Daoy (cell line): ENCODE measurements around the gene PIH1D1. TPM values are rescaled to one million over a fixed set of nuclear protein-coding genes. Genes with fewer than 3 reads are reported as not detected.

Experiments
- DNase-seq: peaks from one replicate; pipeline ENCODE4 v3.0.0-alpha.2; 2015; ENCODE audit warnings: low read depth
- total RNA-seq: library from RNA; depleted of rRNA; stranded (reverse); fragments of >200 nt; shearing (Covaris generic); gene quantifications from 2 replicates; pipeline ENCODE4 v1.2.3, GENCODE V29; 2014; rRNA removed

Gene PIH1D1
- 146 and 200 TPM in 2 replicates for total RNA-seq

- DNase-seq, result peak; percentile 99
Observed at GRCh38 chr19:49451430-49452181, at the start of gene PIH1D1. TSS of gene PIH1D1 (minus strand) at chr19:49451814. CDS start at chr19:49451574, 240 bp downstream.

- no peak for DNase-seq
Observed at GRCh38 chr19:49499030-49499670, 47.5 kb upstream of the PIH1D1 start.

GRCh38 chr19:49498475-49498874, 46.9 kb upstream of the PIH1D1 start:
- DNase-seq, result no peak

- DNase-seq, result no peak
Observed at GRCh38 chr19:49497789-49498103, 46.1 kb upstream of the PIH1D1 start.

GRCh38 chr19:49497047-49497788, 45.6 kb upstream of the PIH1D1 start:
- peak; percentile 74 for DNase-seq

GRCh38 chr19:49496574-49497008, 45.0 kb upstream of the PIH1D1 start:
- no peak for DNase-seq

GRCh38 chr19:49492573-49493405, 41.2 kb upstream of the PIH1D1 start:
- peak; percentile 43 for DNase-seq

GRCh38 chr19:49491804-49492572, 40.4 kb upstream of the PIH1D1 start:
- no peak for DNase-seq

GRCh38 chr19:49491030-49491803, 39.6 kb upstream of the PIH1D1 start:
- no peak for DNase-seq

- no peak for DNase-seq
Observed at GRCh38 chr19:49490287-49491029, 38.8 kb upstream of the PIH1D1 start.

- no peak for DNase-seq
Observed at GRCh38 chr19:49489601-49490167, 38.1 kb upstream of the PIH1D1 start.

- no peak for DNase-seq
Observed at GRCh38 chr19:49488863-49489537, 37.4 kb upstream of the PIH1D1 start.

GRCh38 chr19:49488046-49488862, 36.6 kb upstream of the PIH1D1 start:
- DNase-seq, result no peak

- DNase-seq, result peak; percentile 100
Observed at GRCh38 chr19:49487277-49488045, 35.8 kb upstream of the PIH1D1 start, which contains the start of gene RPL13A. TSS of gene RPL13A (plus strand) at chr19:49487608. CDS start at chr19:49487630, 22 bp downstream.

GRCh38 chr19:49486710-49487276, 35.2 kb upstream of the PIH1D1 start:
- no peak for DNase-seq

GRCh38 chr19:49486232-49486631, 34.6 kb upstream of the PIH1D1 start:
- no peak for DNase-seq
